ENCODE measurements around the gene NOL11.

Gene NOL11

GRCh38 chr17:67772679-67773078, 54.9 kb downstream of the NOL11 start:
- Mint-ChIP-seq H3K36me3 (ENCODE audit: insufficient read depth) (peaks cover 1% of the 10 kb centered on the region), H3K4me1 (no peaks in the 10 kb centered on the region), H3K9me3 (no peaks in the 10 kb centered on the region), H3K27ac (ENCODE audit: low read depth) (no peak overlapping the region), H3K27me3 (no peaks in the 10 kb centered on the region), H3K4me3 (no peak overlapping the region)
- no peak for DNase-seq (ENCODE audit: low spot score in 2 of 2)
- ATAC-seq (replicated peaks; ENCODE audit: extremely low read depth, poor library complexity, severe bottlenecking), result no peak

GRCh38 chr17:67773246-67773645, 55.5 kb downstream of the NOL11 start:
- Mint-ChIP-seq H3K27ac (ENCODE audit: low read depth) (no peak overlapping the region), H3K4me3 (no peak overlapping the region), H3K4me1 (no peaks in the 10 kb centered on the region), H3K27me3 (no peaks in the 10 kb centered on the region), H3K9me3 (no peaks in the 10 kb centered on the region), H3K36me3 (ENCODE audit: insufficient read depth) (peaks cover 1% of the 10 kb centered on the region)
- ATAC-seq (replicated peaks; ENCODE audit: extremely low read depth, poor library complexity, severe bottlenecking) (no peak), DNase-seq (ENCODE audit: low spot score in 2 of 2) (no peak)

- H3K4me3 Mint-ChIP-seq, result no peak overlapping the region
- H3K36me3 Mint-ChIP-seq (ENCODE audit: insufficient read depth), result no peaks in the 10 kb centered on the region
- H3K27me3 Mint-ChIP-seq, result no peaks in the 10 kb centered on the region
- H3K4me1 Mint-ChIP-seq, result no peaks in the 10 kb centered on the region
- H3K9me3 Mint-ChIP-seq, result no peaks in the 10 kb centered on the region
- DNase-seq (ENCODE audit: low spot score in 2 of 2), result no peak
- no peak for ATAC-seq (replicated peaks; ENCODE audit: extremely low read depth, poor library complexity, severe bottlenecking)
- H3K27ac Mint-ChIP-seq (ENCODE audit: low read depth), result no peak overlapping the region
Observed at GRCh38 chr17:67779098-67779672, 61.4 kb downstream of the NOL11 start.

GRCh38 chr17:67784364-67785121, 66.8 kb downstream of the NOL11 start:
- H3K36me3 Mint-ChIP-seq (ENCODE audit: insufficient read depth), result no peaks in the 10 kb centered on the region
- DNase-seq (ENCODE audit: low spot score in 2 of 2) (no peak), ATAC-seq (replicated peaks; ENCODE audit: extremely low read depth, poor library complexity, severe bottlenecking) (no peak)
- no peak overlapping the region for H3K4me3 Mint-ChIP-seq
- H3K9me3 Mint-ChIP-seq, result no peaks in the 10 kb centered on the region
- no peaks in the 10 kb centered on the region for H3K27me3 Mint-ChIP-seq
- no peak overlapping the region for H3K27ac Mint-ChIP-seq (ENCODE audit: low read depth)
- H3K4me1 Mint-ChIP-seq, result no peaks in the 10 kb centered on the region

- H3K36me3 Mint-ChIP-seq (ENCODE audit: insufficient read depth), result no peaks in the 10 kb centered on the region
- no peaks in the 10 kb centered on the region for H3K27me3 Mint-ChIP-seq
- H3K9me3 Mint-ChIP-seq, result no peaks in the 10 kb centered on the region
- DNase-seq (ENCODE audit: low spot score in 2 of 2) (no peak), ATAC-seq (replicated peaks; ENCODE audit: extremely low read depth, poor library complexity, severe bottlenecking) (no peak)
- no peak overlapping the region for H3K4me3 Mint-ChIP-seq
- no peak overlapping the region for H3K27ac Mint-ChIP-seq (ENCODE audit: low read depth)
- no peaks in the 10 kb centered on the region for H3K4me1 Mint-ChIP-seq
Observed at GRCh38 chr17:67785122-67785477, 67.4 kb downstream of the NOL11 start.

GRCh38 chr17:67785504-67785903, 67.8 kb downstream of the NOL11 start:
- ATAC-seq (replicated peaks; ENCODE audit: extremely low read depth, poor library complexity, severe bottlenecking) (no peak), DNase-seq (ENCODE audit: low spot score in 2 of 2) (no peak)
- Mint-ChIP-seq H3K9me3 (no peaks in the 10 kb centered on the region), H3K27ac (ENCODE audit: low read depth) (no peak overlapping the region), H3K27me3 (no peaks in the 10 kb centered on the region), H3K4me1 (no peaks in the 10 kb centered on the region), H3K4me3 (no peak overlapping the region), H3K36me3 (ENCODE audit: insufficient read depth) (no peaks in the 10 kb centered on the region)
